Upper lobe of left lung (tissue), 6 donors: ENCODE measurements around the gene GCAT. TPM values are rescaled to one million over a fixed set of nuclear protein-coding genes. Genes with fewer than 3 reads are reported as not detected.
A peak's percentile ranks its signal among the peaks of the same experiment; 100 is the strongest.

Experiments used
- ATAC-seq, 2 donors: fragments of 200-7000 bp; cut with Tn5 transposase; one replicate each; pipeline ENCODE4 v1.9.1; 2022; ENCODE audit warnings: mild to moderate bottlenecking in 2 of 2, moderate library complexity in 2 of 2; ENCODE audit not compliant: low FRiP score in 2 of 2
- DNase-seq, 2 donors: peaks; one replicate each; pipeline ENCODE4 v3.0.0-alpha.2; 2019 to 2020
- H3K27ac ChIP-seq, 4 donors: fragments of 200-600 bp; sonication (generic); one replicate each; pipeline ENCODE4 v1.5.1; 2016 to 2019
- H3K27me3 ChIP-seq, 4 donors: fragments of 200-600 bp; sonication (generic); one replicate each; pipeline ENCODE4 v1.5.1; 2017 to 2019
- H3K36me3 ChIP-seq, 4 donors: fragments of 200-600 bp; sonication (generic); one replicate each; pipeline ENCODE4 v1.5.1; 2016 to 2019
- H3K4me1 ChIP-seq, 4 donors: fragments of 200-600 bp; sonication (generic); one replicate each; pipeline ENCODE4 v1.5.1; 2018 to 2019
- H3K4me3 ChIP-seq, 4 donors: fragments of 200-600 bp; sonication (generic); one replicate each; pipeline ENCODE4 v1.5.1; 2017 to 2019; ENCODE audit warnings: mild to moderate bottlenecking in 2 of 4, moderate library complexity in 1 of 4
- H3K9me3 ChIP-seq, 4 donors: fragments of 200-600 bp; sonication (generic); one replicate each; pipeline ENCODE4 v1.5.1; 2018 to 2019
- EP300 ChIP-seq, 4 donors: sonication (generic); formaldehyde crosslinking; IDR thresholded peaks; one replicate each; pipeline ENCODE4 v1.5.1; 2017; ENCODE audit warnings: antibody characterized with exemption in 4 of 4, control low read depth in 2 of 4
- POLR2A ChIP-seq, 4 donors: fragments of 450-650 bp; IDR thresholded peaks; one replicate each; pipeline ENCODE4 v1.5.1; 2016 to 2017; ENCODE audit warnings: antibody characterized with exemption in 4 of 4, mild to moderate bottlenecking in 2 of 4
- POLR2AphosphoS5 ChIP-seq, 2 donors: sonication (generic); formaldehyde crosslinking; IDR thresholded peaks; one replicate each; pipeline ENCODE4 v1.5.1; 2017; ENCODE audit warnings: antibody characterized with exemption in 2 of 2
- WGBS, 2 donors: methylation state at CpG; one replicate each; pipeline ENCODE4 v1.1.5; 2017 to 2018; 5-methylcytosine and 5-hydroxymethylcytosine counted together
- total RNA-seq, 6 donors: library from RNA; depleted of rRNA in 4 of 6; stranded (reverse); fragments of >200 nt in 4 of 6; gene quantifications; one replicate each; pipeline versions ENCODE4 v1.1.0 to v1.2.1, GENCODE V29; 2016 to 2021
- TF ChIP-seq, protein P1 (sequence below), 6 experiments: fragments of 450-650 bp in 4 of 6; fragments of 200-600 bp in 2 of 6; sonication (generic) in 2 of 6; IDR thresholded peaks; one replicate each; pipeline ENCODE4 v1.5.1; 2016 to 2019; ENCODE audit warnings: antibody characterized with exemption in 6 of 6
- donor health status: DM: no; HTN: no; CAD: no; lungs with moderate emphysema.
- donor health status: DM: no; HTN: yes; CAD: no; lungs with severe emphysema.

The GCAT gene
- total RNA-seq, 6 donors from 2014 or later, result 2.7 to 16.7 (median 7.5) TPM

GRCh38 chr22:37802310-37803194 lies 5.2 kb upstream of the GCAT start:
- no peaks in the 10 kb centered on the region for H3K9me3 ChIP-seq
- peak in 1 of 2 donors; percentile 36 for TF ChIP-seq POLR2AphosphoS5 (IDR thresholded peaks at IDR 0.05)
- no peak for TF ChIP-seq EP300 (IDR thresholded peaks at IDR 0.05)
- peak in 1 of 4 donors; percentile 74 for TF ChIP-seq POLR2A (IDR thresholded peaks at IDR 0.05)
- DNase-seq (peak; percentile 73 to 90), ATAC-seq (peak in 1 of 2 donors; percentile 51)
- H3K4me1 ChIP-seq, result peaks cover 31 to 55% (median 40%) of the 10 kb centered on the region in 4 donors
- no peaks in the 10 kb centered on the region for H3K27me3 ChIP-seq
- 3 to 14% methylated on average over 17 to 39 of the region's 63 CpGs for WGBS, 2 donors
- H3K36me3 ChIP-seq, result no peaks in the 10 kb centered on the region
- H3K27ac ChIP-seq, result peak overlapping the region in 3 of 4 donors; percentile 52 to 75 (median 70)
- H3K4me3 ChIP-seq, result peak overlapping the region; percentile 6 to 62 (median 60)

DNA sequence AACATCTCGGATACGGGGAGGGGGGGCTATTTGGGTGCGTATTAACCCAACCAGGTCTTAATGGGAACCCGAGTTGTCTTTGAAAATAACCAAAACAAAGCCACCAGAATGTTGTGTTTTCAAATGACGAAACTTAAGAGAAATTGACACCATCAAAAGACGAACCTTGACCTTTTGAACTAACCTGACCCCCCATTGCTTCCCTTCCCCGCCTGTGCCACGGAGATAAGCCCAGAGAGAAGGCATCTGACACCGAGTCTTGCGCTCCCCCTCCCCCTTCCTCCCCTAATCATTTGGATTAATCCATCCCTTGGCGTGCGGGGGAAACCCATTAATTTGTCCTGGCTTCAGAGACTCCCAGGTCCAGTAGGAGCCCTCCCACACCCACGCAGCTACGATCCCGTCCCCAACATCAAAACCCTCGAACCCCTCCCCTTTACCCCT lies 4.5 kb upstream of the GCAT start:
- Histone ChIP-seq H3K9me3 (no peaks in the 10 kb centered on the region), H3K4me1 (peaks cover 33 to 58% (median 43%) of the 10 kb centered on the region in 4 donors), H3K4me3 (peak overlapping the region in 2 of 4 donors; percentile 58 to 62), H3K36me3 (no peaks in the 10 kb centered on the region), H3K27ac (peak overlapping the region in 1 of 4 donors; percentile 70), H3K27me3 (no peaks in the 10 kb centered on the region)
- no peak for TF ChIP-seq EP300 (IDR thresholded peaks at IDR 0.05)
- DNase-seq (no peak), ATAC-seq (no peak)
- 38 to 45% methylated on average over 16 of the region's 16 CpGs for WGBS, 2 donors

- Histone ChIP-seq H3K4me3 (peak overlapping the region in 1 of 4 donors; percentile 58), H3K27me3 (no peaks in the 10 kb centered on the region), H3K27ac (peak overlapping the region in 3 of 4 donors; percentile 88 to 92 (median 89)), H3K36me3 (no peaks in the 10 kb centered on the region), H3K4me1 (peaks cover 37 to 64% (median 48%) of the 10 kb centered on the region in 4 donors), H3K9me3 (no peaks in the 10 kb centered on the region)
- no peak for ATAC-seq
- TF ChIP-seq, protein P1, sequence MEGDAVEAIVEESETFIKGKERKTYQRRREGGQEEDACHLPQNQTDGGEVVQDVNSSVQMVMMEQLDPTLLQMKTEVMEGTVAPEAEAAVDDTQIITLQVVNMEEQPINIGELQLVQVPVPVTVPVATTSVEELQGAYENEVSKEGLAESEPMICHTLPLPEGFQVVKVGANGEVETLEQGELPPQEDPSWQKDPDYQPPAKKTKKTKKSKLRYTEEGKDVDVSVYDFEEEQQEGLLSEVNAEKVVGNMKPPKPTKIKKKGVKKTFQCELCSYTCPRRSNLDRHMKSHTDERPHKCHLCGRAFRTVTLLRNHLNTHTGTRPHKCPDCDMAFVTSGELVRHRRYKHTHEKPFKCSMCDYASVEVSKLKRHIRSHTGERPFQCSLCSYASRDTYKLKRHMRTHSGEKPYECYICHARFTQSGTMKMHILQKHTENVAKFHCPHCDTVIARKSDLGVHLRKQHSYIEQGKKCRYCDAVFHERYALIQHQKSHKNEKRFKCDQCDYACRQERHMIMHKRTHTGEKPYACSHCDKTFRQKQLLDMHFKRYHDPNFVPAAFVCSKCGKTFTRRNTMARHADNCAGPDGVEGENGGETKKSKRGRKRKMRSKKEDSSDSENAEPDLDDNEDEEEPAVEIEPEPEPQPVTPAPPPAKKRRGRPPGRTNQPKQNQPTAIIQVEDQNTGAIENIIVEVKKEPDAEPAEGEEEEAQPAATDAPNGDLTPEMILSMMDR (IDR thresholded peaks at IDR 0.05), result no peak
- TF ChIP-seq POLR2AphosphoS5 (IDR thresholded peaks at IDR 0.05), result no peak
- DNase-seq, result no peak
- 73 to 77% methylated on average over 20 to 33 of the region's 34 CpGs for WGBS, 2 donors
Observed at GRCh38 chr22:37803639-37804351, 3.9 kb upstream of the GCAT start.

DNA sequence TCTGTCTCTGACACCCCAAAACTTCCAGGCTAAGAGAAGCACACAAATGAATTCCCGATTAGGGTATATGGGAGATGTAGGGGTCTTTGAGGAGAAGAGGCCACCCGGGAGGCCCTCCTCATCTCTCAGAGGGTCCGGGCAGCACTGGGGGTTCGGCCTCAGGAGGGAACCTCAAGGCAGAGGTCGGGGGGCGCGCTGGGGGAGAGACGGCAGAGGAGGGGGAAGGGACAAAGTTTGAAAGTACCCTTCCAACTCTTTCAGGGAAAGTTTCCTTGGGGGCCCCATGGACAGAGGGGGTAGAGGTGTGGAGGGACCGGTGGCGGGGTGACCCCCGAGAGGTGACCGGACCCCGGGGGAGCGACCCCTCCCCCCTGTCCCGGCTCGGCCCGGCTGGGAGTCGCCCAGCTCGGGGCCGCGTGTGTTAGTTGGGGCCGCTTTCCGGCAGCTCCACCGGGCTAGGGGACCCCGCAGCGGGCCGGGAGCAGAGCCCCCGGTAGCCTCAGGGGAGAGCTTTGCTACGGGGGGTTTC lies 3.3 kb upstream of the GCAT start:
- no peaks in the 10 kb centered on the region for H3K9me3 ChIP-seq
- H3K27me3 ChIP-seq, result no peaks in the 10 kb centered on the region
- H3K4me1 ChIP-seq, result peaks cover 37 to 67% (median 49%) of the 10 kb centered on the region in 4 donors
- H3K36me3 ChIP-seq, result no peaks in the 10 kb centered on the region
- ATAC-seq (no peak), DNase-seq (peak in 1 of 2 donors; percentile 86)
- H3K27ac ChIP-seq, result peak overlapping the region; percentile 88 to 95 (median 90)
- peak overlapping the region; percentile 4 to 66 (median 54) for H3K4me3 ChIP-seq
- TF ChIP-seq EP300 (IDR thresholded peaks at IDR 0.05) (no peak), POLR2A (IDR thresholded peaks at IDR 0.05) (no peak)
- TF ChIP-seq, protein P1 (IDR thresholded peaks at IDR 0.05), result no peak
- WGBS, 2 donors, result 8 to 16% methylated on average over 9 to 28 of the region's 29 CpGs

GRCh38 chr22:37804881-37805809 lies 2.6 kb upstream of the GCAT start:
- TF ChIP-seq EP300 (IDR thresholded peaks at IDR 0.05) (peak in 1 of 4 donors; percentile 72), POLR2A (IDR thresholded peaks at IDR 0.05) (peak in 3 of 4 donors; percentile 74 to 89 (median 85)), POLR2AphosphoS5 (IDR thresholded peaks at IDR 0.05) (peak; percentile 84 to 98)
- TF ChIP-seq, protein P1 (IDR thresholded peaks at IDR 0.05), result peak in 1 of 6 experiments; percentile 32
- Histone ChIP-seq H3K27me3 (no peaks in the 10 kb centered on the region), H3K36me3 (no peaks in the 10 kb centered on the region), H3K9me3 (no peaks in the 10 kb centered on the region), H3K4me3 (peak overlapping the region; percentile 47 to 66 (median 54)), H3K4me1 (peaks cover 37 to 67% (median 49%) of the 10 kb centered on the region in 4 donors), H3K27ac (peak overlapping the region; percentile 88 to 95 (median 90))
- ATAC-seq (peak; percentile 83 to 84), DNase-seq (peak; percentile 85 to 99)
- WGBS, 2 donors, result 19 to 28% methylated on average over 6 to 17 of the region's 87 CpGs
